Measurements from ENCODE around the gene UGT1A10.
"Not testable (repeated sequence)": the region's sequence is repeated elsewhere in the genome, so short reads cannot be mapped to it uniquely, and the experiment has no call there.

UGT1A10 gene

GRCh38 chr2:233636306-233636705 lies at the start of gene UGT1A10:
TSS of gene UGT1A10 (plus strand) at chr2:233636448. CDS start at chr2:233636523, 75 bp downstream.
- DNase-seq (ENCODE audit: low read depth in 2 of 2): not testable (repeated sequence)

GRCh38 chr2:233588400-233588799 lies 47.8 kb upstream of the UGT1A10 start:
- no peak for DNase-seq (ENCODE audit: low read depth in 2 of 2)

- DNase-seq (ENCODE audit: low read depth in 2 of 2): not testable (repeated sequence)
Measured at GRCh38 chr2:233592706-233593105, 43.5 kb upstream of the UGT1A10 start.

- no peak for DNase-seq (ENCODE audit: low read depth in 2 of 2)
Measured at GRCh38 chr2:233593201-233593600, 43.0 kb upstream of the UGT1A10 start.

GRCh38 chr2:233597522-233597921 lies 38.7 kb upstream of the UGT1A10 start:
- no peak for DNase-seq (ENCODE audit: low read depth in 2 of 2)

- no peak for DNase-seq (ENCODE audit: low read depth in 2 of 2)
Measured at GRCh38 chr2:233598952-233599351, 37.3 kb upstream of the UGT1A10 start.

GRCh38 chr2:233600386-233600785 lies 35.9 kb upstream of the UGT1A10 start:
- DNase-seq (ENCODE audit: low read depth in 2 of 2): no peak

GRCh38 chr2:233602076-233602475 lies 34.2 kb upstream of the UGT1A10 start:
- no peak for DNase-seq (ENCODE audit: low read depth in 2 of 2)

GRCh38 chr2:233603520-233603919 lies 32.7 kb upstream of the UGT1A10 start:
- no peak for DNase-seq (ENCODE audit: low read depth in 2 of 2)

GRCh38 chr2:233604826-233605225 lies 31.4 kb upstream of the UGT1A10 start:
- no peak for DNase-seq (ENCODE audit: low read depth in 2 of 2)

- no peak for DNase-seq (ENCODE audit: low read depth in 2 of 2)
Measured at GRCh38 chr2:233605680-233606079, 30.6 kb upstream of the UGT1A10 start.

- no peak for DNase-seq (ENCODE audit: low read depth in 2 of 2)
Measured at GRCh38 chr2:233611284-233611683, 25.0 kb upstream of the UGT1A10 start.

- DNase-seq (ENCODE audit: low read depth in 2 of 2): not testable (repeated sequence)
Measured at GRCh38 chr2:233617476-233617875, 18.8 kb upstream of the UGT1A10 start, which contains the start of gene UGT1A8. TSS of gene UGT1A8 (plus strand) at chr2:233617633. CDS start at chr2:233617708, 75 bp downstream.

GRCh38 chr2:233620204-233620603 lies 16.0 kb upstream of the UGT1A10 start:
- no peak for DNase-seq (ENCODE audit: low read depth in 2 of 2)

- not testable (repeated sequence) for DNase-seq (ENCODE audit: low read depth in 2 of 2)
Measured at GRCh38 chr2:233621863-233622262, 14.4 kb upstream of the UGT1A10 start.

GRCh38 chr2:233627331-233628025 lies 8.8 kb upstream of the UGT1A10 start:
- no peak for DNase-seq (ENCODE audit: low read depth in 2 of 2)

GRCh38 chr2:233638836-233639235 lies 2.6 kb downstream of the UGT1A10 start:
- DNase-seq (ENCODE audit: low read depth in 2 of 2): no peak

- no peak for DNase-seq (ENCODE audit: low read depth in 2 of 2)
Measured at GRCh38 chr2:233639860-233640259, 3.6 kb downstream of the UGT1A10 start.

GRCh38 chr2:233643128-233643527 lies 6.9 kb downstream of the UGT1A10 start:
- DNase-seq (ENCODE audit: low read depth in 2 of 2): no peak

- not testable (repeated sequence) for DNase-seq (ENCODE audit: low read depth in 2 of 2)
Measured at GRCh38 chr2:233646033-233646432, 9.8 kb downstream of the UGT1A10 start.

GRCh38 chr2:233650981-233651380 lies 14.7 kb downstream of the UGT1A10 start:
- DNase-seq (ENCODE audit: low read depth in 2 of 2): no peak

GRCh38 chr2:233651430-233651829 lies 15.2 kb downstream of the UGT1A10 start:
- DNase-seq (ENCODE audit: low read depth in 2 of 2): no peak

GRCh38 chr2:233654501-233654900 lies 18.3 kb downstream of the UGT1A10 start:
- no peak for DNase-seq (ENCODE audit: low read depth in 2 of 2)

- no peak for DNase-seq (ENCODE audit: low read depth in 2 of 2)
Measured at GRCh38 chr2:233655043-233655442, 18.8 kb downstream of the UGT1A10 start.
